GM13977 (cell line): ENCODE measurements around the gene CEBPE.

Experiments used
- DNase-seq: peaks from one replicate; pipeline ENCODE4 v3.0.0; 2012; ENCODE audit warnings: low spot score
- CTCF ChIP-seq: IDR thresholded peaks from 2 replicates; pipeline ENCODE4 v1.5.1; 2012; ENCODE audit warnings: mild to moderate bottlenecking, control low read depth; ENCODE audit not compliant: insufficient read depth; ENCODE audit errors: extremely low read depth, missing control alignments
- in situ Hi-C: fragments of 300-500 bp; cut with MboI; formaldehyde crosslinking; loops from one replicate; pipeline ENCODE4 v1.12.0; 2022; ENCODE audit warnings: low sequenced_read_pairs, low pct_unique_long_range_greater_than_20kb, mixed read lengths, inconsistent platforms; ENCODE audit not compliant: unreplicated experiment

The CEBPE gene

GRCh38 chr14:23067847-23068788 is 50.9 kb downstream of the CEBPE start:
- no peak for TF ChIP-seq CTCF
- peak; percentile 20 for DNase-seq
- in situ Hi-C loops: no loop called here
